ENCODE data around the gene SYNC. TPM values are rescaled to one million over a fixed set of nuclear protein-coding genes. Genes with fewer than 3 reads are reported as not detected.

Gene SYNC
- total RNA-seq: 0.12 TPM in 1 of 2 replicates, not detected in the other
- long read RNA-seq, partial matches to known transcripts: 0 of 35 reads
- long read RNA-seq, other reads (novel, unspliced or antisense): 35 of 35 reads

DNA sequence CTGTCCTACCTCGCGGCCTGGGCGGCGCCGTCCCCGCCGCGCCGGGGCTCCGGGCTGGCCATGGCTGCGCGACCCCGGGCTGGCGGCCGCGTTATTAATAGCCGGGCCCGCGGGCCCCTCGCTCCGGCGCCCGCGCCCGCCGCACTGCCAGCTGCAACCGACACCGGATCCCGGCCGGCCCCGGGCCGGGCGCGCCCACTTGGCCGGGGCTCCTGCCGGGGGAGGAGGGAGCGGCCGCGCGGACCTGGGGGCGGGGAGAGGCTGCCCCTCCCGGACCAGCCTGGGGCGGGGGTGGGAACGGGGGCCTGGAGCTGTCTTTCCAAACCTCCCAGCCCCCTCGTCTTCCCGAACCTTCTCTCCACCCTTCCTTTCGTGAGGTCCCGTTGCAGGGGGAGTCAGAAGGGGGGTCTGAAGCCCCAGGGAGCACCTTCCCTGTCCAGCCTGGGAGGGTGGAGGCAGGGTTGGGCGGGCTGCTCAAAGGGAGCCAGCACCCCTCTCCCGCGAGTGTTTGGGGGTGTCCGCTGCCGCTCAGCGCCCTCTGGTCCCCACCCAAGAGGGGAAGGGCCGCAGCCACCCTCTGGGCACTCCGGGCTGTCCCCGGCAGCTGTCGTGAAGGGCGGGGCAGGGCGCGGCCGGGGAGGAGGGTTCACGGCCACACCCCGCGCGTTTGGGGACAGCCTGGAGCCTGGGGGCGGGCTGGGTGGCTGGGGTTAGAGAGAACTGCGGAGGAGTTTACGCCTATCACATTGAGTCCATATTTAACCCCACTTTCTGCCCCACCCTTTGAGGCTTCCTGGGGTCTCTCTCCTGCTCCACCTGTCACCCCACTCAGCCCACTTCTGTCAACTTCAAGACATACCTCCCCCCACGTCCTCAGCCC lies at the start of gene SYNC:
TSS of gene SYNC (minus strand) at position 172 of the 880 bp plus-strand sequence. CDS start at position 62, 110 bp downstream.
- Mint-ChIP-seq H3K4me3 (peak within 1 kb of the TSS; percentile 76), H3K9me3 (no peaks in the 10 kb centered on the region), H3K27me3 (ENCODE audit: low read depth) (peaks cover 38% of the 10 kb centered on the region), H3K4me1 (peaks cover 13% of the 10 kb centered on the region), H3K27ac (ENCODE audit: unreplicated experiment) (no peak within 1 kb of the TSS), H3K36me3 (ENCODE audit: low read depth) (no peaks in the 10 kb centered on the region)
- TF ChIP-seq, protein P1, sequence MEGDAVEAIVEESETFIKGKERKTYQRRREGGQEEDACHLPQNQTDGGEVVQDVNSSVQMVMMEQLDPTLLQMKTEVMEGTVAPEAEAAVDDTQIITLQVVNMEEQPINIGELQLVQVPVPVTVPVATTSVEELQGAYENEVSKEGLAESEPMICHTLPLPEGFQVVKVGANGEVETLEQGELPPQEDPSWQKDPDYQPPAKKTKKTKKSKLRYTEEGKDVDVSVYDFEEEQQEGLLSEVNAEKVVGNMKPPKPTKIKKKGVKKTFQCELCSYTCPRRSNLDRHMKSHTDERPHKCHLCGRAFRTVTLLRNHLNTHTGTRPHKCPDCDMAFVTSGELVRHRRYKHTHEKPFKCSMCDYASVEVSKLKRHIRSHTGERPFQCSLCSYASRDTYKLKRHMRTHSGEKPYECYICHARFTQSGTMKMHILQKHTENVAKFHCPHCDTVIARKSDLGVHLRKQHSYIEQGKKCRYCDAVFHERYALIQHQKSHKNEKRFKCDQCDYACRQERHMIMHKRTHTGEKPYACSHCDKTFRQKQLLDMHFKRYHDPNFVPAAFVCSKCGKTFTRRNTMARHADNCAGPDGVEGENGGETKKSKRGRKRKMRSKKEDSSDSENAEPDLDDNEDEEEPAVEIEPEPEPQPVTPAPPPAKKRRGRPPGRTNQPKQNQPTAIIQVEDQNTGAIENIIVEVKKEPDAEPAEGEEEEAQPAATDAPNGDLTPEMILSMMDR (conservative IDR thresholded peaks at IDR 0.05): no peak
- no peak for DNase-seq (ENCODE audit: low read depth, low spot score)

DNA sequence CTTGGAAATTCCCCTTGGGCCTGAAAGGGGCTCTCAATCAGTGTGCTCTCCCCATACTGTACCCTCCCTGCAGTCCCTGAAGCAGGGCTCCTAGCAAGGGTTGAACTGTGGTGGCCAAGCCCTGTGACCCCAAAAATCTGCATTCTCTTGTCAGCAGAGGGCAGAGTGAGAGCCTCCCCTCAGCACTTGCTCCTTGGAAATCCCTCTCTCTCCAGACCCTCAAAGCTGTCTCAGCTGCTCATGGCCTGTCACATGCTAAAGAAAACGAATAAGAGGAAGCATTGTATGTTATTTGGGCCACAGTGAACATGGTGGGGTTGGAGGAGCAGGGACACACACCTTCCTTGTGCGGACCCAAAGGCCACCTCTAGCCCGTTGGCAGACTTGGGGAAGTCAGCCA lies 47.2 kb upstream of the SYNC start:
- no peak overlapping the region for H3K4me3 Mint-ChIP-seq
- H3K4me1 Mint-ChIP-seq: peaks cover 16% of the 10 kb centered on the region

GRCh38 chr1:32749332-32749731 lies 46.8 kb upstream of the SYNC start:
- H3K4me3 Mint-ChIP-seq: no peak overlapping the region
- H3K36me3 Mint-ChIP-seq (ENCODE audit: low read depth): no peaks in the 10 kb centered on the region
- peaks cover 13% of the 10 kb centered on the region for H3K4me1 Mint-ChIP-seq
- H3K27me3 Mint-ChIP-seq (ENCODE audit: low read depth): peaks cover 8% of the 10 kb centered on the region
- H3K9me3 Mint-ChIP-seq: no peaks in the 10 kb centered on the region
- no peak for DNase-seq (ENCODE audit: low read depth, low spot score)
- no peak overlapping the region for H3K27ac Mint-ChIP-seq (ENCODE audit: unreplicated experiment)
- TF ChIP-seq, protein P1 (conservative IDR thresholded peaks at IDR 0.05): no peak

More for the DNA sequence above, 47.2 kb upstream of the SYNC start:
- TF ChIP-seq, protein P1 (conservative IDR thresholded peaks at IDR 0.05): no peak
- no peak for DNase-seq (ENCODE audit: low read depth, low spot score)
- H3K27ac Mint-ChIP-seq (ENCODE audit: unreplicated experiment): no peak overlapping the region
- H3K27me3 Mint-ChIP-seq (ENCODE audit: low read depth): peaks cover 10% of the 10 kb centered on the region
- H3K36me3 Mint-ChIP-seq (ENCODE audit: low read depth): no peaks in the 10 kb centered on the region
- H3K9me3 Mint-ChIP-seq: no peaks in the 10 kb centered on the region

DNA sequence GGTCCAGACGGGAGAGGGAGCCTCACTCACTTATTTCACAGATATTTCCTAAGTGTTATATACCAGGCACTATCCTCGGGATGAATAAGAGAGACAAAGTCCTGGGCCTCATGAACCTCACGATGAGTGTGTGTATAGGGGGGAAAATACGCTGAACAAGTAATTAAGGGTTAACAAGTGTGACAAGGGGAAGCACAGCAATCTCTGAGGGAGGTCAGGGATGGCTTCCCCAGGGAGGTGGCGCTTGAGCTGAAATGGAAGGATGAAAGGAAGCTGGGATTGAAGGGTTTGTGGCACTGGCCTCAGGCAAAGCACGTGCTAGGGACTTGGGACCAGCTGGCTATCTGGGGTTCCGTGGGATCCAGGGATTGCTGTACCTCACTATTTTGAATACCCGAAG lies 46.4 kb upstream of the SYNC start:
- DNase-seq (ENCODE audit: low read depth, low spot score): no peak
- H3K4me3 Mint-ChIP-seq: peak overlapping the region; percentile 24
- H3K4me1 Mint-ChIP-seq: peaks cover 14% of the 10 kb centered on the region
- TF ChIP-seq, protein P1 (conservative IDR thresholded peaks at IDR 0.05): no peak
- H3K27me3 Mint-ChIP-seq (ENCODE audit: low read depth): peaks cover 6% of the 10 kb centered on the region
- no peaks in the 10 kb centered on the region for H3K36me3 Mint-ChIP-seq (ENCODE audit: low read depth)
- H3K9me3 Mint-ChIP-seq: no peaks in the 10 kb centered on the region
- H3K27ac Mint-ChIP-seq (ENCODE audit: unreplicated experiment): peak overlapping the region; percentile 68

GRCh38 chr1:32748348-32748747 lies 45.8 kb upstream of the SYNC start:
- Mint-ChIP-seq H3K4me3 (peak overlapping the region; percentile 24), H3K4me1 (peaks cover 16% of the 10 kb centered on the region), H3K27ac (ENCODE audit: unreplicated experiment) (no peak overlapping the region), H3K9me3 (no peaks in the 10 kb centered on the region), H3K36me3 (ENCODE audit: low read depth) (no peaks in the 10 kb centered on the region), H3K27me3 (ENCODE audit: low read depth) (peaks cover 6% of the 10 kb centered on the region)
- TF ChIP-seq, protein P1 (conservative IDR thresholded peaks at IDR 0.05): no peak
- DNase-seq (ENCODE audit: low read depth, low spot score): no peak

Measured in neural crest cell (in vitro differentiated cells).